SK-N-SH treated with all-trans-retinoic acid at 6 μM for 48 hours (cell line): Measurements from ENCODE around the gene GP2.

Experiments used
- ATAC-seq: fragments of 200-7000 bp; cut with Tn5 transposase; 3 replicates; pipeline ENCODE4 v1.9.1; 2020; ENCODE audit warnings: mild to moderate bottlenecking, moderate library complexity
- ARNTL ChIP-seq: fragments of 450-650 bp; formaldehyde crosslinking; IDR thresholded peaks from 2 replicates; pipeline ENCODE4 v1.5.0; 2020; ENCODE audit warnings: low read depth, mild to moderate bottlenecking, moderate library complexity, borderline replicate concordance
- BACH2 ChIP-seq: fragments of 250-450 bp; sonication (Bioruptor Pico); IDR thresholded peaks from 2 replicates; pipeline ENCODE4 v1.9.0; 2021; ENCODE audit warnings: mild to moderate bottlenecking, borderline replicate concordance
- CSDC2 ChIP-seq: fragments of 250-450 bp; sonication (Bioruptor Pico); IDR thresholded peaks from 2 replicates; pipeline ENCODE4 v1.5.0; 2020; ENCODE audit warnings: mild to moderate bottlenecking, moderate library complexity
- GLIS3 ChIP-seq: fragments of 250-450 bp; sonication (Bioruptor Pico); IDR thresholded peaks from 2 replicates; pipeline ENCODE4 v1.5.0; 2020; ENCODE audit warnings: mild to moderate bottlenecking, moderate library complexity
- ISL1 ChIP-seq: fragments of 250-450 bp; sonication (Bioruptor Pico); IDR thresholded peaks from 2 replicates; pipeline ENCODE4 v2.1.2; 2022; ENCODE audit warnings: mild to moderate bottlenecking, moderate library complexity
- OSR1 ChIP-seq: fragments of 250-450 bp; sonication (Bioruptor Pico); IDR thresholded peaks from 2 replicates; pipeline ENCODE4 v1.8.0; 2022; ENCODE audit warnings: moderate library complexity, mild to moderate bottlenecking, inconsistent platforms
- POU6F1 ChIP-seq: fragments of 250-450 bp; sonication (Bioruptor Pico); IDR thresholded peaks from 2 replicates; pipeline ENCODE4 v1.8.0; 2021; ENCODE audit warnings: low read depth, mild to moderate bottlenecking, moderate library complexity, borderline replicate concordance
- PPARA ChIP-seq: fragments of 250-450 bp; sonication (Bioruptor Pico); IDR thresholded peaks from 2 replicates; pipeline ENCODE4 v1.5.0; 2020; ENCODE audit warnings: mild to moderate bottlenecking, borderline replicate concordance
- RARB ChIP-seq: fragments of 250-450 bp; sonication (Bioruptor Pico); IDR thresholded peaks from 2 replicates; pipeline ENCODE4 v1.8.0; 2021; ENCODE audit warnings: mild to moderate bottlenecking, moderate library complexity
- TCF4 ChIP-seq: fragments of 250-450 bp; sonication (Bioruptor Pico); IDR thresholded peaks from 2 replicates; pipeline ENCODE4 v1.8.0; 2021; ENCODE audit warnings: mild to moderate bottlenecking, moderate library complexity, borderline replicate concordance
- TSHZ2 ChIP-seq: fragments of 250-450 bp; sonication (Bioruptor Pico); IDR thresholded peaks from 2 replicates; pipeline ENCODE4 v1.5.0; 2020; ENCODE audit warnings: mild to moderate bottlenecking, moderate library complexity
- ZC3H10 ChIP-seq: fragments of 250-450 bp; sonication (Bioruptor Pico); IDR thresholded peaks from 2 replicates; pipeline ENCODE4 v1.5.1; 2021; ENCODE audit warnings: mild to moderate bottlenecking, moderate library complexity
- ZFP3 ChIP-seq: fragments of 250-450 bp; sonication (Bioruptor Pico); IDR thresholded peaks from 2 replicates; pipeline ENCODE4 v1.5.0; 2020; ENCODE audit warnings: mild to moderate bottlenecking, moderate library complexity
- ZFP30 ChIP-seq: fragments of 450-650 bp; formaldehyde crosslinking; IDR thresholded peaks from 2 replicates; pipeline ENCODE4 v1.5.0; 2022; ENCODE audit warnings: mild to moderate bottlenecking, moderate library complexity
- ZNF565 ChIP-seq: fragments of 450-650 bp; formaldehyde crosslinking; conservative IDR thresholded peaks from 2 replicates; pipeline ENCODE4 v1.5.0; 2020; ENCODE audit warnings: low read depth, mild to moderate bottlenecking, moderate library complexity
- ZNF8 ChIP-seq: fragments of 450-650 bp; formaldehyde crosslinking; IDR thresholded peaks from 2 replicates; pipeline ENCODE4 v1.5.0; 2020; ENCODE audit warnings: mild to moderate bottlenecking, moderate library complexity
- TF ChIP-seq, protein P1 (sequence below): fragments of 250-450 bp; sonication (Bioruptor Pico); IDR thresholded peaks from 2 replicates; pipeline ENCODE4 v1.5.1; 2021; ENCODE audit warnings: mild to moderate bottlenecking, moderate library complexity
- TF ChIP-seq, protein P2 (sequence below): fragments of 250-450 bp; sonication (Bioruptor Pico); IDR thresholded peaks from 2 replicates; pipeline ENCODE4 v1.8.0; 2020; ENCODE audit warnings: mild to moderate bottlenecking, moderate library complexity, borderline replicate concordance
- TF ChIP-seq, protein P3 (sequence below): fragments of 250-450 bp; sonication (Bioruptor Pico); IDR thresholded peaks from 2 replicates; pipeline ENCODE4 v1.5.1; 2020; ENCODE audit warnings: low read depth, mild to moderate bottlenecking, moderate library complexity

GP2 gene

DNA sequence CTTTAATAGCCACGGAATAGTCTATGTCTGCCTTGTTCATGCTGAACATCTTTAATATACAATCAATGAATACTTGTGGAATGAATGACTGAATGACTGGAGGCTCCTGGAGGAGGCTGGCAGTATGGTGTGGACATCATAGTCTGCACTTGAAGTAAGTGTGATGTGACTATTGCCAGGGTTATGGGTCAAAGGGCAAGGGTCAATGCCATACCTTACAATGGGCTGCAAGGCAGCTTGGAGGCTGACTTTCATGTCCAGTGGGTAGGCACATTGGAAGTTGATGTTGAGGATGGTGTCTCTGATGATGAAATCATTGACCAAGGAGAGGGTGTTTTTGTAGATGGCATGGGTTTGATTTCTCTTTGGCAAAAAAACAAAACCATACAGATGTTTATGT is 7.9 kb downstream of the GP2 start:
- no peak for ATAC-seq
- TF ChIP-seq ZC3H10 (CRISPR knock-in tag) (no peak), TSHZ2 (CRISPR knock-in tag) (no peak), OSR1 (CRISPR knock-in tag) (no peak), ZNF565 (CRISPR knock-in tag) (no peak), ARNTL (no peak), ISL1 (no peak), PPARA (CRISPR knock-in tag) (no peak), RARB (no peak), TCF4 (no peak), BACH2 (no peak), CSDC2 (CRISPR knock-in tag) (no peak), GLIS3 (CRISPR knock-in tag) (no peak), ZFP30 (CRISPR knock-in tag) (no peak), POU6F1 (no peak), ZNF8 (no peak), ZFP3 (CRISPR knock-in tag) (no peak)
- TF ChIP-seq, protein P1, sequence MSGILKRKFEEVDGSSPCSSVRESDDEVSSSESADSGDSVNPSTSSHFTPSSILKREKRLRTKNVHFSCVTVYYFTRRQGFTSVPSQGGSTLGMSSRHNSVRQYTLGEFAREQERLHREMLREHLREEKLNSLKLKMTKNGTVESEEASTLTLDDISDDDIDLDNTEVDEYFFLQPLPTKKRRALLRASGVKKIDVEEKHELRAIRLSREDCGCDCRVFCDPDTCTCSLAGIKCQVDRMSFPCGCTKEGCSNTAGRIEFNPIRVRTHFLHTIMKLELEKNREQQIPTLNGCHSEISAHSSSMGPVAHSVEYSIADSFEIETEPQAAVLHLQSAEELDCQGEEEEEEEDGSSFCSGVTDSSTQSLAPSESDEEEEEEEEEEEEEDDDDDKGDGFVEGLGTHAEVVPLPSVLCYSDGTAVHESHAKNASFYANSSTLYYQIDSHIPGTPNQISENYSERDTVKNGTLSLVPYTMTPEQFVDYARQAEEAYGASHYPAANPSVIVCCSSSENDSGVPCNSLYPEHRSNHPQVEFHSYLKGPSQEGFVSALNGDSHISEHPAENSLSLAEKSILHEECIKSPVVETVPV (CRISPR knock-in tag): no peak
- TF ChIP-seq, protein P2, sequence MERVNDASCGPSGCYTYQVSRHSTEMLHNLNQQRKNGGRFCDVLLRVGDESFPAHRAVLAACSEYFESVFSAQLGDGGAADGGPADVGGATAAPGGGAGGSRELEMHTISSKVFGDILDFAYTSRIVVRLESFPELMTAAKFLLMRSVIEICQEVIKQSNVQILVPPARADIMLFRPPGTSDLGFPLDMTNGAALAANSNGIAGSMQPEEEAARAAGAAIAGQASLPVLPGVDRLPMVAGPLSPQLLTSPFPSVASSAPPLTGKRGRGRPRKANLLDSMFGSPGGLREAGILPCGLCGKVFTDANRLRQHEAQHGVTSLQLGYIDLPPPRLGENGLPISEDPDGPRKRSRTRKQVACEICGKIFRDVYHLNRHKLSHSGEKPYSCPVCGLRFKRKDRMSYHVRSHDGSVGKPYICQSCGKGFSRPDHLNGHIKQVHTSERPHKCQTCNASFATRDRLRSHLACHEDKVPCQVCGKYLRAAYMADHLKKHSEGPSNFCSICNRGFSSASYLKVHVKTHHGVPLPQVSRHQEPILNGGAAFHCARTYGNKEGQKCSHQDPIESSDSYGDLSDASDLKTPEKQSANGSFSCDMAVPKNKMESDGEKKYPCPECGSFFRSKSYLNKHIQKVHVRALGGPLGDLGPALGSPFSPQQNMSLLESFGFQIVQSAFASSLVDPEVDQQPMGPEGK: no peak
- TF ChIP-seq, protein P3, sequence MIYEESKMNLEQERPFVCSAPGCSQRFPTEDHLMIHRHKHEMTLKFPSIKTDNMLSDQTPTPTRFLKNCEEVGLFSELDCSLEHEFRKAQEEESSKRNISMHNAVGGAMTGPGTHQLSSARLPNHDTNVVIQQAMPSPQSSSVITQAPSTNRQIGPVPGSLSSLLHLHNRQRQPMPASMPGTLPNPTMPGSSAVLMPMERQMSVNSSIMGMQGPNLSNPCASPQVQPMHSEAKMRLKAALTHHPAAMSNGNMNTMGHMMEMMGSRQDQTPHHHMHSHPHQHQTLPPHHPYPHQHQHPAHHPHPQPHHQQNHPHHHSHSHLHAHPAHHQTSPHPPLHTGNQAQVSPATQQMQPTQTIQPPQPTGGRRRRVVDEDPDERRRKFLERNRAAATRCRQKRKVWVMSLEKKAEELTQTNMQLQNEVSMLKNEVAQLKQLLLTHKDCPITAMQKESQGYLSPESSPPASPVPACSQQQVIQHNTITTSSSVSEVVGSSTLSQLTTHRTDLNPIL: no peak

DNA sequence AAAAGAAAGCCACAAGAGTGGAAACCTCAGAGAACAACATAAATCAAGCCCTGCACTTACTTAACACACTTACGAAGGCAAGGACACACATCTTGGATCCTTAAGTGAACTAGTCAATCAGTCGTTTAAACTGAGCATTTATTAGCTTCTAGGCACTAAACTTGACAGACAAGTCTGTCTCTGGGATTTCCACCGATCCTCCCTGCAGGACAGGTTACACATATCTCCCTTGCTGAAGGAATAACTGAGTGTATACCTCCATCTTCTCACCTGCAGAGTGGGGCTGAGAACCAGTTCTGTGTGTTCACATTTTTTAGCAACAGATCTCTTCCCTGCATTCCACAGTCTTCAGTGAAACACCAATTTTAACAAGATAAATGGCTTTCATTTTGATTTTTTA is 8.9 kb downstream of the GP2 start:
- ATAC-seq: no peak

More for the DNA sequence above, 8.9 kb downstream of the GP2 start:
- TF ChIP-seq ZNF8: no peak
- no peak for TF ChIP-seq POU6F1
- no peak for TF ChIP-seq ARNTL
- TF ChIP-seq RARB: no peak
- TF ChIP-seq ZC3H10 (CRISPR knock-in tag): no peak
- TF ChIP-seq, protein P2: no peak
- TF ChIP-seq OSR1 (CRISPR knock-in tag): no peak
- TF ChIP-seq ZNF565 (CRISPR knock-in tag): no peak
- no peak for TF ChIP-seq ZFP30 (CRISPR knock-in tag)
